ENCODE data around the gene PSMD9.

DNA sequence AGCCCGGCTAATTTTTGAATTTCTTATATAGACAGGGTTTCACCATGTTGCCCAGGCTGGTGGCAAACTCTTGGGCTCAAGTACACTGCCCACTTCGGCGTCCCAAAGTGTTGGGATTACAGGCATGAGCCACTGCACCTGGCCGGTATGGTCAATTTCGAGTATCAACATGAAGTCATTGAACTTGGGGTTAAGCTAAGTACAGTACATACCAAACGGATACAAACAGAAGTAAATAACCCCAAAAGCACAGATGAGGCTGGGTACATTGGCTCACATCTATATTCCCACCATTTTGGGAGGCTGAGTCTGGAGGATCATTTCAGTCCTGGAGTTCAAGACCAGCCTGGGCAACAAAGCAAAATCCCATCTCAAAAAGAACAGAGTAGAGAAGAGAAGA lies 13.0 kb upstream of the PSMD9 start:
- TF ChIP-seq, protein P1, sequence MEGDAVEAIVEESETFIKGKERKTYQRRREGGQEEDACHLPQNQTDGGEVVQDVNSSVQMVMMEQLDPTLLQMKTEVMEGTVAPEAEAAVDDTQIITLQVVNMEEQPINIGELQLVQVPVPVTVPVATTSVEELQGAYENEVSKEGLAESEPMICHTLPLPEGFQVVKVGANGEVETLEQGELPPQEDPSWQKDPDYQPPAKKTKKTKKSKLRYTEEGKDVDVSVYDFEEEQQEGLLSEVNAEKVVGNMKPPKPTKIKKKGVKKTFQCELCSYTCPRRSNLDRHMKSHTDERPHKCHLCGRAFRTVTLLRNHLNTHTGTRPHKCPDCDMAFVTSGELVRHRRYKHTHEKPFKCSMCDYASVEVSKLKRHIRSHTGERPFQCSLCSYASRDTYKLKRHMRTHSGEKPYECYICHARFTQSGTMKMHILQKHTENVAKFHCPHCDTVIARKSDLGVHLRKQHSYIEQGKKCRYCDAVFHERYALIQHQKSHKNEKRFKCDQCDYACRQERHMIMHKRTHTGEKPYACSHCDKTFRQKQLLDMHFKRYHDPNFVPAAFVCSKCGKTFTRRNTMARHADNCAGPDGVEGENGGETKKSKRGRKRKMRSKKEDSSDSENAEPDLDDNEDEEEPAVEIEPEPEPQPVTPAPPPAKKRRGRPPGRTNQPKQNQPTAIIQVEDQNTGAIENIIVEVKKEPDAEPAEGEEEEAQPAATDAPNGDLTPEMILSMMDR (IDR thresholded peaks at IDR 0.05; ENCODE audit: low read length) = no peak
- no peak for TF ChIP-seq EZH2 (IDR thresholded peaks at IDR 0.05; ENCODE audit: borderline replicate concordance, low read length)
